ENCODE results near the gene PCYOX1L.

DNA sequence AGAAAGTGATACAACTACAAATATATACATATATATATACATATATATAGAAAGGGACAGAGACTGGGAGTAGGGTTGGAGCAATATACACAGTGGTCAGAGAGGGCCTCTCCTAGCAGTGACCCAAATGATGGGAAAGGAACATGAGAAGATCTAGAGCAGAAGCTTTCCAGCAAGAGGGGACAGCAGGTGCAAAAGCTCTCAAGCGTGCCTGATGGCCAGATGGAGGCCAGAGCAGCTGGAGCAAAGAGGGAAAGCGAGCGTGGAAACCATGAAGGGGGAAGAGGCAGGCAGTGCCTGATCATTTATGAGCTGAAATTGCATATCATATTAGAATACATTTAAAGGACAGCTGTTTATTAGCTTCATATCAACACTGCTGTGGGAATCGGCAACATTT lies 20.1 kb upstream of the PCYOX1L start:
- TF ChIP-seq CTCF (conservative IDR thresholded peaks at IDR 0.05) (no peak), EZH2 (IDR thresholded peaks at IDR 0.05; ENCODE audit: low read depth) (no peak)

All from PC-9 (cell line).